ENCODE data around the gene CCDC170. TPM values are rescaled to one million over a fixed set of nuclear protein-coding genes. Genes with fewer than 3 reads are reported as not detected.

CCDC170 gene
- total and polyA plus RNA-seq, 9 of the 15 experiments (the other 6 are each of a cell fraction or from before 2014, with no cell fraction given), result 0.01 to 0.18 (median 0.05) TPM; not detected in 6

DNA sequence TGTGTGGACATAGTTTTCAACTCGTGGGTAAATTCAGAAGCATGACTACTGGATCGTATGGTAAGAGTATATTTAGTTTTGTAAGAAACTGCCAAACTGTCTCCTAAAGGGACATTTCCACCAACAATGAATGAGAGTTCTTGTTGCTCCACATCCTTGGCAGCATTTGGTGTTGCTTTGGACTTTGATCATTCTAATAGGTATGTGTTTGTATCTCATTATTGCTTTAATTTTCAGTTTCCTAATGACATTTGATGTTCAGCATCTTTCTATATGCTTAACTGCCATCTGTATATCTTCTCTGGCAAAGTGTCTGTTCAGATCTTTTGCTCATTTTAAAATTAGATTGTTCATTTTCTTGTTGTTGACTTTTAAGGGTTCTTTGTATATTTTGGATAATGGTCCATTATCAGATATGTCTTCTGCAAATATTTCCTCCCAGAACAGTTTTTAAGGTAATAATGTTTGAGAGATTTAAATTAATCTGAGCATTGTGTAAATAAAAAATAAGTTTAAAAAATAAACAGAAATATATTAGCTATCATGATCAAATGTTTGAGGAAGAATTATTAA lies 138.7 kb downstream of the CCDC170 start:
- FAIRE-seq (no peak), DNase-seq (ENCODE audit: extremely low read depth in 1 of 4, low spot score in 3 of 4) (no peak), ATAC-seq (no peak)
- TF ChIP-seq, protein P1, sequence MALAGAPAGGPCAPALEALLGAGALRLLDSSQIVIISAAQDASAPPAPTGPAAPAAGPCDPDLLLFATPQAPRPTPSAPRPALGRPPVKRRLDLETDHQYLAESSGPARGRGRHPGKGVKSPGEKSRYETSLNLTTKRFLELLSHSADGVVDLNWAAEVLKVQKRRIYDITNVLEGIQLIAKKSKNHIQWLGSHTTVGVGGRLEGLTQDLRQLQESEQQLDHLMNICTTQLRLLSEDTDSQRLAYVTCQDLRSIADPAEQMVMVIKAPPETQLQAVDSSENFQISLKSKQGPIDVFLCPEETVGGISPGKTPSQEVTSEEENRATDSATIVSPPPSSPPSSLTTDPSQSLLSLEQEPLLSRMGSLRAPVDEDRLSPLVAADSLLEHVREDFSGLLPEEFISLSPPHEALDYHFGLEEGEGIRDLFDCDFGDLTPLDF (CRISPR knock-in tag; IDR thresholded peaks at IDR 0.05), result no peak
- no peak for TF ChIP-seq NFIX (CRISPR knock-in tag; IDR thresholded peaks at IDR 0.05; ENCODE audit: low read depth)
- no peak for TF ChIP-seq ZZZ3 (IDR thresholded peaks at IDR 0.05)
- TF ChIP-seq CBX8 (IDR thresholded peaks at IDR 0.05; ENCODE audit: borderline replicate concordance, extremely low read depth, low read depth, low read length, poor library complexity, severe bottlenecking), result no peak
- no peak for TF ChIP-seq HEY1 (CRISPR knock-in tag; IDR thresholded peaks at IDR 0.05; ENCODE audit: borderline replicate concordance)
- TF ChIP-seq RFX5 (IDR thresholded peaks at IDR 0.05; ENCODE audit: low read depth, low read length), result no peak
- TF ChIP-seq GATA2 (CRISPR knock-in tag; IDR thresholded peaks at IDR 0.05), result no peak
- no peak for TF ChIP-seq ZNF830 (CRISPR knock-in tag; IDR thresholded peaks at IDR 0.05)
- TF ChIP-seq BCL6 (CRISPR knock-in tag; IDR thresholded peaks at IDR 0.05), result no peak
- TF ChIP-seq GATAD2B (IDR thresholded peaks at IDR 0.05; ENCODE audit: borderline replicate concordance), result no peak
- TF ChIP-seq ZNF408 (CRISPR knock-in tag; IDR thresholded peaks at IDR 0.05; ENCODE audit: low read depth), result no peak
- no peak for TF ChIP-seq ZNF212 (CRISPR knock-in tag; IDR thresholded peaks at IDR 0.05)
- Histone ChIP-seq H3K9me1 (ENCODE audit: control insufficient read depth, insufficient read depth, low read length) (no peaks in the 10 kb centered on the region), H3K27me3 (ENCODE audit: control insufficient read depth in 2 of 2, insufficient read depth in 2 of 2, low read length in 2 of 2) (no peaks in the 10 kb centered on the region), H3K27ac (ENCODE audit: extremely low read depth, low read depth, low read length) (no peak overlapping the region), H3K9ac (ENCODE audit: insufficient read depth in 1 of 2, low read depth in 2 of 2, low read length in 2 of 2) (no peak overlapping the region), H3K79me2 (ENCODE audit: control insufficient read depth, insufficient read depth, low read length) (no peaks in the 10 kb centered on the region), H3K4me3 (no peak overlapping the region), H2AFZ (ENCODE audit: low read depth, low read length) (no peak overlapping the region), H3K4me2 (ENCODE audit: insufficient read depth, low read length) (no peak overlapping the region), H3K4me1 (replicated peaks in 1 of 2; ENCODE audit: control insufficient read depth in 2 of 2, insufficient read depth in 2 of 2, low read length in 2 of 2) (no peaks in the 10 kb centered on the region), H4K20me1 (replicated peaks; ENCODE audit: control insufficient read depth, insufficient read depth, low read length) (no peaks in the 10 kb centered on the region), H3K36me3 (ENCODE audit: control insufficient read depth, insufficient read depth, low read length) (no peaks in the 10 kb centered on the region), H3K9me3 (replicated peaks; ENCODE audit: control insufficient read depth, insufficient read depth, low read depth, low read length) (no peaks in the 10 kb centered on the region)
- intact Hi-C loops (cut with micrococcal nuclease) (no loop called here), in situ Hi-C loops (cut with MboI) (no loop called here)
- 0% methylated on average over 2 of the region's 2 CpGs for WGBS (ENCODE audit: insufficient coverage, low coverage, missing lambda C conversion rate)
- no TSS peak for BruUV-seq (replicated peaks)
- ChIA-PET POLR2A (no interaction called here), CTCF (ENCODE audit: low intra/inter-chr PET ratio) (no interaction called here)
